ENCODE data around the gene PUSL1. TPM values are rescaled to one million over a fixed set of nuclear protein-coding genes. Genes with fewer than 3 reads are reported as not detected.

The PUSL1 gene
- total and polyA plus RNA-seq, 2 experiments from 2014 or later, result 41.5 to 55.8 TPM

DNA sequence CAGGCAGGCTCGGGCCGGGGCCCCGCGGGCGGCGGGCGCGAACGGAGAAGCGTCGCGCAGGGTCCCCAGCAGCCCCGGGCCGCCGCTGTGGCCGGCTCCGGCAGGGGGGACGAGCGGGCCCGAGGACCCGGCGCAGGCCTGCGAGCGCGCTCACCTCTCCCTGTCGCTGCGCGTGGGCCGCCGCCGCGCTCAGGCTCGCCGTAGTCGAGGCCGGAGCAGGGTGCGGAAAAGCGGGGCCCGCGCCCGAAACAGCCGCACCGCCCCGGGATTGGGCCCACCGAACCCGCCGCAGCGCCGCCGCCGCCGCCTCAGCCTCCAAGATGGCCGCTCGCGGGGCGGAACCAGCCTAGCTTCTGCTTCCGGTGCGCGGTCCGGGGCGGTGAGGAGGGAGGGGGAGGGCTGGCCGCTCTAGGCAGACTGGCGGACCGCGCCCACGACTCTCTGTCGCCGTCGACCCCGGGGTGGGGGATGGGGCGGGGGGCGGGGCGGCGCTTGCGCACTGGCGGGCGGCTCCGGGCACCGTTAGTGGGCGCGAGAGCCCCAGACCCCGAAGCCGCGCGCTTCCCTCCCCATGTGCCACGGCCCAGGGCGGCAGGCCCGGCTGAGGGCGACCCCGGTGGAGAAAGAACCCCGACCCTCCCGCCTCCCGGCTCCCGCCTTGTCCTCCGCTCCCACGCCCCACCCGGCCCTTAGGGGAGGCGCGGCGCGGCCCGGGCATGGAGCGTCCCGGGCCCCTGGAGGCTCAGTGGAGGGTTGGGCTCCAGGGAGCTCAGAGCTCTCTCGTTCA is 34.7 kb upstream of the PUSL1 start, which contains the start of gene UBE2J2:
UBE2J2 (minus strand) TSS at position 343 of the 787 bp plus-strand sequence. CDS start 5,862 bp downstream, outside the sequence.
- Histone ChIP-seq H3K9me2 (ENCODE audit: insufficient read depth) (no peaks in the 10 kb centered on the region), H3K27me3 (ENCODE audit: insufficient read depth) (no peaks in the 10 kb centered on the region), H3F3A (replicated peaks; ENCODE audit: low read depth) (no peaks in the 10 kb centered on the region), H3K79me2 (replicated peaks; ENCODE audit: insufficient read depth) (peaks cover 40% of the 10 kb centered on the region), H4K20me1 (replicated peaks; ENCODE audit: insufficient read depth) (peaks cover 18% of the 10 kb centered on the region), H3K27ac (ENCODE audit: low read depth) (no peak within 1 kb of the TSS), H3K4me2 (peak within 1 kb of the TSS; percentile 92), H2AFZ (peak within 1 kb of the TSS; percentile 88), H3K36me3 (ENCODE audit: insufficient read depth) (no peaks in the 10 kb centered on the region), H3K4me1 (ENCODE audit: insufficient read depth) (no peaks in the 10 kb centered on the region; the same call in 1 of the 2 replicates), H3K4me3 (peak within 1 kb of the TSS; percentile 90)
- peak within 1 kb of the TSS; percentile 82 for H3K27ac Mint-ChIP-seq
- ATAC-seq (peak; percentile 90), DNase-seq (ENCODE audit: low spot score) (peak; percentile 96)
- H3K27me3 Mint-ChIP-seq (ENCODE audit: insufficient read depth, low read depth, poor library complexity), result peaks cover 14% of the 10 kb centered on the region
- H3K4me3 Mint-ChIP-seq, result peak within 1 kb of the TSS; percentile 88
- peaks cover 25% of the 10 kb centered on the region for H3K4me1 Mint-ChIP-seq
- peaks cover 3% of the 10 kb centered on the region; the same call in 1 of the 3 replicates for H3K9me3 Mint-ChIP-seq
- peaks cover 11% of the 10 kb centered on the region; the same call in 2 of the 3 replicates for H3K36me3 Mint-ChIP-seq (ENCODE audit: low read depth)
- TF ChIP-seq, protein P1, sequence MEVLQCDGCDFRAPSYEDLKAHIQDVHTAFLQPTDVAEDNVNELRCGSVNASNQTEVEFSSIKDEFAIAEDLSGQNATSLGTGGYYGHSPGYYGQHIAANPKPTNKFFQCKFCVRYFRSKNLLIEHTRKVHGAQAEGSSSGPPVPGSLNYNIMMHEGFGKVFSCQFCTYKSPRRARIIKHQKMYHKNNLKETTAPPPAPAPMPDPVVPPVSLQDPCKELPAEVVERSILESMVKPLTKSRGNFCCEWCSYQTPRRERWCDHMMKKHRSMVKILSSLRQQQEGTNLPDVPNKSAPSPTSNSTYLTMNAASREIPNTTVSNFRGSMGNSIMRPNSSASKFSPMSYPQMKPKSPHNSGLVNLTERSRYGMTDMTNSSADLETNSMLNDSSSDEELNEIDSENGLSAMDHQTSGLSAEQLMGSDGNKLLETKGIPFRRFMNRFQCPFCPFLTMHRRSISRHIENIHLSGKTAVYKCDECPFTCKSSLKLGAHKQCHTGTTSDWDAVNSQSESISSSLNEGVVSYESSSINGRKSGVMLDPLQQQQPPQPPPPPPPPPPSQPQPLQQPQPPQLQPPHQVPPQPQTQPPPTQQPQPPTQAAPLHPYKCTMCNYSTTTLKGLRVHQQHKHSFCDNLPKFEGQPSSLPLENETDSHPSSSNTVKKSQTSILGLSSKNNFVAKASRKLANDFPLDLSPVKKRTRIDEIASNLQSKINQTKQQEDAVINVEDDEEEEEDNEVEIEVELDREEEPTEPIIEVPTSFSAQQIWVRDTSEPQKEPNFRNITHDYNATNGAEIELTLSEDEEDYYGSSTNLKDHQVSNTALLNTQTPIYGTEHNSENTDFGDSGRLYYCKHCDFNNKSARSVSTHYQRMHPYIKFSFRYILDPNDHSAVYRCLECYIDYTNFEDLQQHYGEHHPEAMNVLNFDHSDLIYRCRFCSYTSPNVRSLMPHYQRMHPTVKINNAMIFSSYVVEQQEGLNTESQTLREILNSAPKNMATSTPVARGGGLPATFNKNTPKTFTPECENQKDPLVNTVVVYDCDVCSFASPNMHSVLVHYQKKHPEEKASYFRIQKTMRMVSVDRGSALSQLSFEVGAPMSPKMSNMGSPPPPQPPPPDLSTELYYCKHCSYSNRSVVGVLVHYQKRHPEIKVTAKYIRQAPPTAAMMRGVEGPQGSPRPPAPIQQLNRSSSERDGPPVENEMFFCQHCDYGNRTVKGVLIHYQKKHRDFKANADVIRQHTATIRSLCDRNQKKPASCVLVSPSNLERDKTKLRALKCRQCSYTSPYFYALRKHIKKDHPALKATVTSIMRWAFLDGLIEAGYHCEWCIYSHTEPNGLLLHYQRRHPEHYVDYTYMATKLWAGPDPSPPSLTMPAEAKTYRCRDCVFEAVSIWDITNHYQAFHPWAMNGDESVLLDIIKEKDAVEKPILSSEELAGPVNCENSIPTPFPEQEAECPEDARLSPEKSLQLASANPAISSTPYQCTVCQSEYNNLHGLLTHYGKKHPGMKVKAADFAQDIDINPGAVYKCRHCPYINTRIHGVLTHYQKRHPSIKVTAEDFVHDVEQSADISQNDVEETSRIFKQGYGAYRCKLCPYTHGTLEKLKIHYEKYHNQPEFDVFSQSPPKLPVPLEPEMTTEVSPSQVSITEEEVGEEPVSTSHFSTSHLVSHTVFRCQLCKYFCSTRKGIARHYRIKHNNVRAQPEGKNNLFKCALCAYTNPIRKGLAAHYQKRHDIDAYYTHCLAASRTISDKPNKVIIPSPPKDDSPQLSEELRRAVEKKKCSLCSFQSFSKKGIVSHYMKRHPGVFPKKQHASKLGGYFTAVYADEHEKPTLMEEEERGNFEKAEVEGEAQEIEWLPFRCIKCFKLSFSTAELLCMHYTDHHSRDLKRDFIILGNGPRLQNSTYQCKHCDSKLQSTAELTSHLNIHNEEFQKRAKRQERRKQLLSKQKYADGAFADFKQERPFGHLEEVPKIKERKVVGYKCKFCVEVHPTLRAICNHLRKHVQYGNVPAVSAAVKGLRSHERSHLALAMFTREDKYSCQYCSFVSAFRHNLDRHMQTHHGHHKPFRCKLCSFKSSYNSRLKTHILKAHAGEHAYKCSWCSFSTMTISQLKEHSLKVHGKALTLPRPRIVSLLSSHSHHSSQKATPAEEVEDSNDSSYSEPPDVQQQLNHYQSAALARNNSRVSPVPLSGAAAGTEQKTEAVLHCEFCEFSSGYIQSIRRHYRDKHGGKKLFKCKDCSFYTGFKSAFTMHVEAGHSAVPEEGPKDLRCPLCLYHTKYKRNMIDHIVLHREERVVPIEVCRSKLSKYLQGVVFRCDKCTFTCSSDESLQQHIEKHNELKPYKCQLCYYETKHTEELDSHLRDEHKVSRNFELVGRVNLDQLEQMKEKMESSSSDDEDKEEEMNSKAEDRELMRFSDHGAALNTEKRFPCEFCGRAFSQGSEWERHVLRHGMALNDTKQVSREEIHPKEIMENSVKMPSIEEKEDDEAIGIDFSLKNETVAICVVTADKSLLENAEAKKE (CRISPR knock-in tag; IDR thresholded peaks at IDR 0.05), result no peak
- TF ChIP-seq EZH2phosphoT487 (IDR thresholded peaks at IDR 0.05; ENCODE audit: unreplicated experiment), result no peak
- TF ChIP-seq JUNB (IDR thresholded peaks at IDR 0.05; ENCODE audit: unreplicated experiment), result no peak
- TF ChIP-seq CREB1 (CRISPR knock-in tag; IDR thresholded peaks at IDR 0.05; ENCODE audit: low read depth), result peak; percentile 46; the same call in 1 of the 2 replicates
- TF ChIP-seq, protein P2, sequence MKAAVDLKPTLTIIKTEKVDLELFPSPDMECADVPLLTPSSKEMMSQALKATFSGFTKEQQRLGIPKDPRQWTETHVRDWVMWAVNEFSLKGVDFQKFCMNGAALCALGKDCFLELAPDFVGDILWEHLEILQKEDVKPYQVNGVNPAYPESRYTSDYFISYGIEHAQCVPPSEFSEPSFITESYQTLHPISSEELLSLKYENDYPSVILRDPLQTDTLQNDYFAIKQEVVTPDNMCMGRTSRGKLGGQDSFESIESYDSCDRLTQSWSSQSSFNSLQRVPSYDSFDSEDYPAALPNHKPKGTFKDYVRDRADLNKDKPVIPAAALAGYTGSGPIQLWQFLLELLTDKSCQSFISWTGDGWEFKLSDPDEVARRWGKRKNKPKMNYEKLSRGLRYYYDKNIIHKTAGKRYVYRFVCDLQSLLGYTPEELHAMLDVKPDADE (IDR thresholded peaks at IDR 0.05), result peak; percentile 88
- TF ChIP-seq STAT1 (IDR thresholded peaks at IDR 0.05; ENCODE audit: unreplicated experiment), result no peak
- peak; percentile 72 for TF ChIP-seq POLR2AphosphoS5 (IDR thresholded peaks at IDR 0.05; ENCODE audit: low read depth)
- no peak for TF ChIP-seq ZNF114 (CRISPR knock-in tag; IDR thresholded peaks at IDR 0.05)
- TF ChIP-seq NANOG (IDR thresholded peaks at IDR 0.05; ENCODE audit: borderline replicate concordance), result no peak

Measured in GM23338 (cell line).